NCI-H524 (cell line): ENCODE measurements around the gene SMIM24.

Experiments
- DNase-seq, 2 experiments: peaks; one replicate each; lab custom pipeline; 2025; lab: John Stamatoyannopoulos, UW

The SMIM24 gene

GRCh38 chr19:3480383-3481091, at the start of gene SMIM24:
Gene SMIM24, minus strand, starts transcription at chr19:3480525. Its CDS starts 62 bp downstream, at chr19:3480463.
- DNase-seq, result no peak

GRCh38 chr19:3529299-3529698, 49.0 kb upstream of the SMIM24 start:
- peak in 1 of 2 experiments; percentile 52 for DNase-seq

GRCh38 chr19:3528539-3529211, 48.4 kb upstream of the SMIM24 start:
- DNase-seq, result no peak

GRCh38 chr19:3528080-3528479, 47.8 kb upstream of the SMIM24 start:
- no peak for DNase-seq

GRCh38 chr19:3527238-3527910, 47.0 kb upstream of the SMIM24 start:
- no peak for DNase-seq

- no peak for DNase-seq
Measured at GRCh38 chr19:3526507-3527237, 46.3 kb upstream of the SMIM24 start.

GRCh38 chr19:3524904-3525451, 44.7 kb upstream of the SMIM24 start:
- DNase-seq, result no peak

GRCh38 chr19:3524078-3524842, 43.9 kb upstream of the SMIM24 start:
- no peak for DNase-seq

- no peak for DNase-seq
Measured at GRCh38 chr19:3523361-3524077, 43.2 kb upstream of the SMIM24 start.

GRCh38 chr19:3522421-3523360, 42.4 kb upstream of the SMIM24 start:
- no peak for DNase-seq

- DNase-seq, result no peak
Measured at GRCh38 chr19:3521104-3521445, 40.8 kb upstream of the SMIM24 start.

GRCh38 chr19:3520166-3521103, 40.1 kb upstream of the SMIM24 start:
- no peak for DNase-seq

GRCh38 chr19:3519126-3519525, 38.8 kb upstream of the SMIM24 start:
- DNase-seq, result no peak

GRCh38 chr19:3518659-3519058, 38.3 kb upstream of the SMIM24 start:
- no peak for DNase-seq

GRCh38 chr19:3518255-3518654, 37.9 kb upstream of the SMIM24 start:
- DNase-seq, result no peak

- no peak for DNase-seq
Measured at GRCh38 chr19:3517638-3518037, 37.3 kb upstream of the SMIM24 start.

GRCh38 chr19:3516675-3517207, 36.4 kb upstream of the SMIM24 start:
- peak in 1 of 2 experiments; percentile 23 for DNase-seq

GRCh38 chr19:3515891-3516422, 35.6 kb upstream of the SMIM24 start:
- no peak for DNase-seq
